GM10266 (cell line): ENCODE results near the gene QSOX2.
"Not testable (repeated sequence)": the region's sequence is repeated elsewhere in the genome, so short reads cannot be mapped to it uniquely, and the experiment has no call there.

Experiments used
- DNase-seq: peaks from one replicate; pipeline ENCODE4 v3.0.0; 2012; ENCODE audit errors: extremely low spot score
- CTCF ChIP-seq: IDR thresholded peaks from 2 replicates; pipeline ENCODE4 v1.5.1; 2012; ENCODE audit warnings: mild to moderate bottlenecking, low read depth; ENCODE audit not compliant: control insufficient read depth, insufficient read depth; ENCODE audit errors: missing control alignments

The QSOX2 gene

GRCh38 chr9:136268318-136268717 is 22.7 kb upstream of the QSOX2 start:
- DNase-seq: no peak
- TF ChIP-seq CTCF: peak; percentile 10

DNA sequence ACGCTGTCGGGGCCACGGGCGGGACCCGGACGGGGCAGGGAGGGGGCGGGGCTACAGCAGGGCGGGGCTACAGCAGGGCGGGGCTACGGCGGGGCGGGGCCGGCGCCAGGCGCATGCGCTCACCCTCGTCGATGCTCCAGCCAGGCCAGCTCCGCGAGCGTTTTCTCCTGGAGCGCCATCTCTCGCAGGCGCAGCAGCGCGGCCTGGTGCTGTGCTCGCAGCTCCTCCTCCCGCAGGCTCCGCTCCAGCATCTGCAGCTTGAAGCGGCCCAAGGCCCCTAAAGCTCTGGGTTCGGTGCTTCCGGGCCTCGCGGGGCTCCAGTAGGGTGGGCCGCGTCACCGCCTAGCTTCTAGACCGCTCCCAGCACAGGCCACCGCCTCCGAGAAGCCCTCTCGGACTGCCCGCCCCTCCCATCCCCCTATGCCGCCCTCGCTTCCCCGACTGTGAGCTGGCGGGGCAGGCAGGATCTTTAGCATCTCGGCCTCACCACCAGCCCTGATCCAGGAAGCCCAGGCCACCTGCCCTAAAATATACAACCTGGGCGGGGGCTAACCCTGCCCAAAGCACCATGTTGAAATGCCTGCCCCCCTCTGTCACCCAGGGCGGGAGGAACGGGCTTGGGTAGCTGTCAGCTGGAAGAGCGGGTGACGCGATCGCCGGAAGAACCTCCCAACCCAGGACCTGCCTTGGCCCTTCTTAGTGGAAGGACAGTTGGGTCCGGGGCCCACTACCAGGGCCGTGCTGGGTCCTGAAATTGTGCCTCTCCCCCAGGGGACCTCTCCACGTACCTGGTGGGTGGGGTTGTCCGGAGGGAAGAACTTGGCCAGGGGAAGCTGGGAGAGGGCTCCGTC is 21.9 kb upstream of the QSOX2 start:
- peak; percentile 99 for DNase-seq
- peak; percentile 54 for TF ChIP-seq CTCF

- not testable (repeated sequence) for DNase-seq
These were observed 21.0 kb upstream of the QSOX2 start for GRCh38 chr9:136266641-136267040.

- no peak for DNase-seq
- TF ChIP-seq CTCF: no peak
These were observed 20.1 kb upstream of the QSOX2 start for GRCh38 chr9:136265561-136266355.

- no peak for DNase-seq
- TF ChIP-seq CTCF: no peak
These were observed 19.1 kb upstream of the QSOX2 start for GRCh38 chr9:136264441-136265405.

DNA sequence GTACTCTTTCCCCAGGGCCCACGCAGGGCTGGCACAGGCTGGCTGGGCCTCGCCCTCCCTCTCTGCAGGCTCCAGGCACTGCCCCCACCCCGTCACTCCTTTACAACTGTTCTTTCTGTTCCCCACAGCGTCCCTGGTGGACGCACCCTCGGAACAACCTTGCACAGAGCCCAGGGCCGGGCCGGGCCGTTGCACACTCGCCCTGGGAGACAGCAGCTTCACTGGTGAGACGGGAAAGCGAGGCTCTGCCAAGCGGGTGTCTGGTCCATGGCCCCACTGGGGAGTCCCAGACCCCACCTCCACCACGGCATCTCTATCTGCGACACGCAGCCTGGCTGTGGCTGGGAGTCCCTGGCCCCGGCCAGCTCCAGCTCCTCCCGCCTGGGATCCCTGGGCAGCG is 18.4 kb upstream of the QSOX2 start:
- TF ChIP-seq CTCF: no peak
- DNase-seq: no peak

DNA sequence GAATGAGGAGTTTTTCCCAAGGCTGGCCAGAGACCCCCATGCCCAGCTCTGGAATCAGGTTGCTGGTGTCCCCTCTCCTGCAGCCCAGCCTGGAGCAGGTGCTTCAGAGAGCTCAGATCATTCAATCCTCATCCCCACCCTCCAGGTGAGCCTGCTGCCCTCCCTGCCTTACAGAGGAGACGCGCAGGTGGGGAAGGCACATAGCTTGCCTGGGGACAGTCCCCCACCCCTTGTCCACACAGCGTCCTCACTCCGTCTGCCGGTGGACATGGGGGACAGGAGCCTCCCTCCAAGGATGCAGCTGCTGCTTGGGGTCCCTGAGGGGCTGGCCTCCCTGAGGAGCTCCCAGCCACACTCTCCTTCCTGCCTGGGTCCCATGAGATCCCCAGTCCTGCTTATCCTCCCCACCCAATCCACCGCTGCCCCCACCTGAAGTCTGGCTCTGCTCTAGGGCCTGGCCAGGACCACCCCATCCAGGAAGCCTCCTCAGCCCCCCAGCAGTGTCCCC is 17.1 kb upstream of the QSOX2 start:
- DNase-seq: no peak
- TF ChIP-seq CTCF: no peak
